Activated naive CD4-positive, alpha-beta T cell treated with anti-CD3 and anti-CD28 coated beads, Interleukin-2, amount 50 U/mL, for 24 hours (primary cell): ENCODE measurements around the gene NIN.
A peak's percentile ranks its signal among the peaks of the same experiment; 100 is the strongest.
"Not testable (repeated sequence)": the region's sequence is repeated elsewhere in the genome, so short reads cannot be mapped to it uniquely, and the experiment has no call there.

Source experiments
- H3K27ac Mint-ChIP-seq: one replicate; pipeline ENCODE4 v1.8.0; 2021; ENCODE audit warnings: mild to moderate bottlenecking, mixed read lengths
- H3K27me3 Mint-ChIP-seq: one replicate; pipeline ENCODE4 v1.8.0; 2021; ENCODE audit warnings: mixed read lengths
- H3K36me3 Mint-ChIP-seq: one replicate; pipeline ENCODE4 v1.8.0; 2021; ENCODE audit warnings: mixed read lengths
- H3K4me1 Mint-ChIP-seq: one replicate; pipeline ENCODE4 v1.8.0; 2021; ENCODE audit warnings: mixed read lengths
- H3K4me3 Mint-ChIP-seq: one replicate; pipeline ENCODE4 v1.8.0; 2021; ENCODE audit warnings: mild to moderate bottlenecking, mixed read lengths
- H3K9me3 Mint-ChIP-seq: one replicate; pipeline ENCODE4 v1.8.0; 2021; ENCODE audit warnings: mixed read lengths

The NIN gene

DNA sequence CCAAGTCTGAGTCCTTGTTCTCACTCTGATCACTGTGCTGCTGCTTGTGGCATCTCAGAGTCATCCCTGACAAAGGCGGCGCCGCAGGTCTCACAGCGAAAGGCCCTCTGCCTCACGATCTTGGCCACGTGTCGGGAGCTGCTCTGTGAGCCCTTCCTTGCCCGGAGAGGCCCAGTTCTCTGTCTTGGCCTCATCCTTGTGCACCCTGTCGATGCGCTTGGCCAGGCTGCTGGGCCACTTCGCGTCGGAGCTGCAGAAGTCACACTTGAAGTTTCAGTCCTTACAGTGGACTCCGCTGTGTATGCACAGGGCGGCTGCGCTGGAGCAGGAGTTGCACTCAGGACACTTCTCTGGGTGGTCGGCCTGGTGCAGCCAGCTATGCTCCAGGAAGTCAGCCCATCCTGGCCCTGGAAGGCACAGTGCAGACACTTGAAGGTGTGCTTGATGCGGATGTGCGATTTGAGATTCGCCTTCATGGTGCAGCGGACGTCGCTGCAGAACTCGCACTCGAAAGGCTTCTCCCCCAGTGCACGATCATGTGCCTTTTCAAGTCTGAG, 126.4 kb downstream of the NIN start:
- Mint-ChIP-seq H3K4me3 (no peak overlapping the region), H3K27ac (no peak overlapping the region), H3K27me3 (peaks cover 8% of the 10 kb centered on the region), H3K9me3 (peaks cover 7% of the 10 kb centered on the region), H3K4me1 (no peaks in the 10 kb centered on the region), H3K36me3 (peaks cover 2% of the 10 kb centered on the region)

DNA sequence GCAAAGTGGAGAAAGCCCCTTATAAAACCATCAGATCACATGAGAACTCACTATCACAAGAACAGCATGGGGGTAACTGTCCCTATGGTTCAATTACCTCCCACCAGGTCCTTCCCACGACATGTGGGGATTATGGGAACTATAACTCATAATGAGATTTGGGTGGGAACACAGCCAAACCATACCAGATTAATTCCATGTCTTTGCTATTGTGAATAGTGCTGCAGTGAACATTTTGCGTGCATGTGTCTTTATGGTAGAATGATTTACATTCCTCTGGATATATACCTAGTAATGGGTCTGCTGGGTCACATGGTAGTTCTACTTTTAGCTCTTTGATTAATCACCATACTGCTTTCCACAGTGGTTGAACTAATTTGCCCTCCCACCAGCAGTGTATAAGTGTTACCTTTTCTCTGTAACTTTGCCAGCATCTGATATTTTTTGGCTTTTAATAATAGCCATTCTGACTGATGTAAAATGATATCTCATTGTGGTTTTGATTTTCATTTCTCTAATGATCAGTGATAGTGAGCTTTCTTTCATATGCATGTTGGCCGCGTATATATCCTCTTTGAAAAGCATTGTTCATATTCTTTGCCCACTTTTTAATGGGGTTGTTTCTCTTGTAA, 133.2 kb downstream of the NIN start:
- Mint-ChIP-seq H3K27ac (no peak overlapping the region), H3K4me3 (no peak overlapping the region), H3K27me3 (peaks cover 11% of the 10 kb centered on the region), H3K9me3 (peaks cover 10% of the 10 kb centered on the region), H3K36me3 (peaks cover 4% of the 10 kb centered on the region), H3K4me1 (no peaks in the 10 kb centered on the region)

DNA sequence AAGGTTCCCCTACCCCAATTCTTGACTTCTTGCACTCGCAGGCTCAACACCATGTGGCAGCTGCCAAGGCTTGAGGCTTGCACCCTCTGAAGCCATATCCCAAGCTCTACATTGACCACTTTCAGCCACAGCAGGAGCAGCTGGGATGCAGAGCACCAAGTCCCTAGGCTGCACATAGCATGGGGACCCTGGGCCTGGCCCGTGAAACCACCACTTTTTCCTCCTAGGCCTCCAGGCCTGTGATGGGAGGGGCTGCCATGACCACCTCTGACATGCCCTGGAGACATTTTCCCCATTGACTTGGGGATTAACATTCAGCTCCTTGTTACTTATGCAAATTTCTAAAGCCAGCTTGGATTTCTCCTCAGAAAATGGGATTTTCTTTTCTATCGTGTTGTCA, 136.7 kb downstream of the NIN start:
- not testable (repeated sequence) for H3K27ac Mint-ChIP-seq, H3K36me3 Mint-ChIP-seq, H3K4me1 Mint-ChIP-seq, H3K4me3 Mint-ChIP-seq, H3K27me3 Mint-ChIP-seq
- H3K9me3 Mint-ChIP-seq = peaks cover 12% of the 10 kb centered on the region

DNA sequence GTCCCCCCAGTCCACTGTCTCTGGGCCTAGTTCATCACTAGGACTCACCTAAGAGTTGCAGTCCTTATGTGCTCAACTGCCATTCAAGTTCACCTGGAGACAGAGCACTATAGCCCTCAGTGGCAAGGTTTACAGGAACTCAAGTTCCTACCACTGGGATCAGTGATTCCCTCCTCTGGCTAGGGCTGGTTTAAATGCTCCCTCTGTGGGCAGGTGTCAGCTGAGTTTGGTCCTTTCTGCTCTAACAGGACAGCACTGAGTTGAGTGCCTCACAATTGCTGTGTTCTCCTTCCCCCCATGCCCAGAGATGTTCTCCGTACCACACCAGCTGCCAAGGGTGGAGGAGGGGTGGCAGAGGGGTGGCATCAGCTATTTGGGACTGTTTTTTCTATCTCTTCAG, 142.1 kb downstream of the NIN start:
- Mint-ChIP-seq H3K36me3 (peaks cover 6% of the 10 kb centered on the region), H3K4me1 (no peaks in the 10 kb centered on the region), H3K9me3 (peaks cover 12% of the 10 kb centered on the region), H3K27ac (no peak overlapping the region), H3K4me3 (no peak overlapping the region), H3K27me3 (peaks cover 3% of the 10 kb centered on the region)

DNA sequence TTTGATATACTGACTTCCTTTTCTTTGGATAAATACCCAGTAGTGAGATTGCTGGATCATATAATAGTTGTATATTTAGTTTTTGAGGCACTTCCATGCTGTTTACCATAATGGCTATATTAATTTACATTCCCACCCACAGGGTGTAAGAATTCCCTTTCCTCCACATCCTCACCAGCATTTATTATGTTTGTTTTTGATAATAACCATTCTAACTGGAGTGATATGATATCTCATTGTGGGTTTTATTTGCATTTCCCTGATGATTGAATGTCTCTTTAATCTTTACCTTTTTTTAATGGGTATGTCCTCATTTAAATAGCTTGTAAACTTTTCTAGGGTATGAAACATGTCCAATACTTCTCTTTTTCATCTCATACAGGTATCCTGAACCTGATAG, 151.3 kb downstream of the NIN start:
- Mint-ChIP-seq H3K36me3 (no peaks in the 10 kb centered on the region), H3K9me3 (no peaks in the 10 kb centered on the region), H3K27me3 (no peaks in the 10 kb centered on the region), H3K4me3 (no peak overlapping the region), H3K4me1 (peaks cover 13% of the 10 kb centered on the region), H3K27ac (no peak overlapping the region)

DNA sequence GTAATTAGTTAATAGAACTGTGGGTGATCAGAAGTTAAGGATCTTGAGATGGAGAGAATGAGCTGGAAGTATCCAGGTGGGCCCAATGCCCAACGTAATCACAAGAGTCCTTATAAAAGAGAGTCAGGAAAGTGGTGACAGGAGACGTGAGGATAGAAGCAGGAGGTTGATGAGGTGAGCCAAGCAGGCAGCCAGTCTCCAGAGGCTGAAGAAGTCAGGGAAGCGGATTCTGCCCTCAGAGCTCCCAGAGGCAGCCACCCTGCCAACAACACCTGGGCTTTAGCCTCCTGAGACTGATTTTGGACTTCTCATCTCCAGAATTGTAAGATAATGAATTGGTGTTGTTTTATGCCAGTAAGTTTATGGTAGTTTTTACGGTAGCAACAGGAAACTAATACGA, 152.8 kb downstream of the NIN start:
- H3K27me3 Mint-ChIP-seq = no peaks in the 10 kb centered on the region
- H3K4me1 Mint-ChIP-seq = peaks cover 13% of the 10 kb centered on the region
- H3K9me3 Mint-ChIP-seq = no peaks in the 10 kb centered on the region
- no peak overlapping the region for H3K4me3 Mint-ChIP-seq
- H3K27ac Mint-ChIP-seq = no peak overlapping the region
- H3K36me3 Mint-ChIP-seq = no peaks in the 10 kb centered on the region

DNA sequence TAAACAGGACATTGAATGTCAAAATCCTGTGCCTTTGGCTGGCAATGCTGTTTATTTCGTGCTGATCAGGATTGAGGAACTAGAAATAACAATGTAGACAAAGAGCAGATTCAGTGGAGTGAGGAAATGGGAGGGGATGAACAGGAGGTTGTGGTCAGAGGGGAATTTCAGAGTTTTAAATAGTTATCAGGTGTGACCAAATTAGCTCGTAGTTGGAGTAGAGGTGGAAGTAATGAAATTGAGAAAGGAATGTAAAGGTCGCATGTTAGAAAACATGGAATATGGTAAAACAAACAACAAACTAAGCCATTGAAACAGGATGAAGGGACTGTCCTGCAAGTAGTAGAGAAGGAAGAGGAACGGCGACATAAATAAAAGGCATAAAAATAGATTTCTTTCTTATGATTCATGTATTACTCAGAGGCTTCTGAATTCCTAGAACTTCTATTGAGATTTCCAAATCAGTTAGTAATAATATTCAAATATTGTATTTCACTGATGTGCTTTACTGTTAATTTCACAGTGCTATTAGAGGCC, 153.4 kb downstream of the NIN start:
- H3K4me1 Mint-ChIP-seq = peaks cover 13% of the 10 kb centered on the region
- H3K27me3 Mint-ChIP-seq = no peaks in the 10 kb centered on the region
- H3K27ac Mint-ChIP-seq = peak overlapping the region; percentile 15
- H3K36me3 Mint-ChIP-seq = no peaks in the 10 kb centered on the region
- no peak overlapping the region for H3K4me3 Mint-ChIP-seq
- no peaks in the 10 kb centered on the region for H3K9me3 Mint-ChIP-seq

DNA sequence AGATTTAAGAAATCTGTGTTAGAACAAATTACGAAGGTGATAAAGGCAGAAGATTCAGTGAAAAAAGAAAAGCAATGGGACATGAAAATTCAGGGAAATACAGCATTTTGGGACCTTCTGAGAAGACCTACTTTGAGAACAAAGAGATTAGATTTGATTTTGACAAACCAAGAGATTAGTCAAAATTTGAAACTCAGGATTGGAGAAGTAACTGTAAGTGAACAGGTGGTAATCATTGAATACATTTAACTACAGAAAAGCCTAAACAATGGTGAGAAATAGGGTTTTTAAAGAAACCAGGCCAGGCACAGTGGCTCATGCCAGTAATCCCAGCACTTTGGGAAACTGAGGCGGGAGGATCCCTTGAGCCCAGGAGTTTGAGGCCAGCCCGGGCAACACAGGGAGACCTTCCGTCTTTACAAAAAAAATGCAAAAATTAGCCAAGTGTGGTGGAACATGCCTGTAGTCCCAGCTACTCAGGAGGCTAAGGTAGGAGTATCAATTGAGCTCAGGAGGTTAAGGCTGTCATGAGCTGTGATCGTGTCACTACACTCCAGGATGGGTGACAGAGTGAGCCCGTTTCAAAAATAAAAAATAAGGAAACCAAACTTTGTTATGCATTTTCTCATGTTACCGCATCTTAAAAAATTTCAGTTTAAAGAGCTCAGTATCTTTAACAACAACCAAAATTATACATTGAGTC, 154.0 kb downstream of the NIN start:
- H3K4me1 Mint-ChIP-seq = peaks cover 13% of the 10 kb centered on the region
- H3K27me3 Mint-ChIP-seq = no peaks in the 10 kb centered on the region
- no peaks in the 10 kb centered on the region for H3K9me3 Mint-ChIP-seq
- no peaks in the 10 kb centered on the region for H3K36me3 Mint-ChIP-seq
- H3K4me3 Mint-ChIP-seq = no peak overlapping the region
- peak overlapping the region; percentile 65 for H3K27ac Mint-ChIP-seq

DNA sequence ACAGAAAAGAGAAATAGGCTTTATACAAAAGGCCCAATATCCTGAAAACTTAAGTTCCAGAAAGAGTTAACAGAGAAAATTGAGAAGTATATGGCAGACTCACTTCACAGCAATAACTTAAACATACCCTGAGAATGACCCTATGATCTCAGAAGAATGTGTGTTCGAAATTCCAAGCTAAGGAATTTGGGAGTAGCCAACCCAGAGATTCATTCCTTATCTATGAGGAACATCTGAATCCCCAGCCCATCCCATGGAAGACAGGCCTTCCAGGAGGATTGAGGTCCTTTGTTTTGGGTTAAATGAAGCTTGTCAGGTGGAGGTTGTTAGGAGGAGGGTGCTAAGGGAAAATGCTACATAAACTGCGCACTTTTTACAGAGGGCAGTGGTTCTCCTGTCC, 155.4 kb downstream of the NIN start:
- Mint-ChIP-seq H3K27ac (no peak overlapping the region), H3K4me3 (no peak overlapping the region), H3K36me3 (no peaks in the 10 kb centered on the region), H3K9me3 (no peaks in the 10 kb centered on the region), H3K4me1 (peaks cover 13% of the 10 kb centered on the region), H3K27me3 (no peaks in the 10 kb centered on the region)

DNA sequence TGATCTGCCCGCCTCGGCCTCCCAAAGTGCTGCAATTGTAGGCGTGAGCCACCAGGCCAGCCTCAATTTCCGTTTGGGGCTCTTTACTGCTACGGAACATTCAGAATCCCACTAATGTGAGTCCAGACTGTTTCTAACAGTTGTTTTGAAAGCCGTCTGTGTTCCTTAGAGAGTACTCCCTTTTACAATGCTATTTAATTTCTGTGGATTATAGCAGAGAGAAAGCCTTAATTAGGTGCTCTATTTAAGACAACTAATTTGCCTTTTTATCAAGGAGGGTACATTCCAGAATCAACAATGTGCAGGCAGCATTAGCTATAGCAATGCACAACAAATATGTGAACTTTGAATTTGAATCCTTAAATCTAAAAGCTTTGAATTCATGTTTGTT, 160.1 kb downstream of the NIN start:
- H3K4me1 Mint-ChIP-seq = peaks cover 15% of the 10 kb centered on the region
- H3K4me3 Mint-ChIP-seq = no peak overlapping the region
- H3K27ac Mint-ChIP-seq = no peak overlapping the region

DNA sequence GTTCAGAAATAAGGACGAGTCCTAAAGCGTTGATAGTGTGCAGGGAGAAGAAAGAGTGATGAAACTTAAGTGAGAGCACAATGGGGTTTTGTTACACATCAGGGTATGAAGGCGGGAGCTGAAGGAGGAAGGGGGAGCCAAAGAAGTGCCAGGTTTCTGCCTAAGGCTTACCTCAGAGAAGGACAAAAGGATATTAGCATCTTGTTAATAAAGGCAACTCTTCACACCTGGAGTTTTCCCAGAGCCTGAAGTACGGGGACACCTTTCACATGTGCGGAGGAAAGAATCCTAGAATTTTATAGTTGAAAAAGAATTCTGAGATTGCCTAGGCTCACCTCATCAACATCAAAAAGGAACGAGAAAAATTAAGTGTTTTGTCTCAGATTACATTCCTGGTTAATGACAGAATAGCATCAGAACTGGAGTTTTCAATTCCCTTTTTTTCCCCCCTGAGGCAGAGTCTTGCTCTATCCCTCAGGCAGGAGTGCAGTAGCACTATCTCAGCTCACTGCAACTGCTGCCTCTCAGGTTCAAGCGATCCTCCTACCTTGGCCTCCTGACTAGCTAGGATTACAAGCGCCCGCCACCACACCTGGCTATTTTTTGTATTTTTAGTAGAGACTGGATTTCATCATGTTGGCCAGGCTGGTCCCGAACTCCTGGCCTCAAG, 160.6 kb downstream of the NIN start:
- Mint-ChIP-seq H3K4me3 (no peak overlapping the region), H3K27ac (no peak overlapping the region), H3K27me3 (no peaks in the 10 kb centered on the region)

More for the DNA sequence above, 160.1 kb downstream of the NIN start:
- Mint-ChIP-seq H3K9me3 (no peaks in the 10 kb centered on the region), H3K36me3 (no peaks in the 10 kb centered on the region), H3K27me3 (no peaks in the 10 kb centered on the region)

More for the DNA sequence above, 160.6 kb downstream of the NIN start:
- H3K9me3 Mint-ChIP-seq = no peaks in the 10 kb centered on the region
- peaks cover under 1% of the 10 kb centered on the region for H3K36me3 Mint-ChIP-seq
- peaks cover 15% of the 10 kb centered on the region for H3K4me1 Mint-ChIP-seq
